ENCODE results near the gene RNF13. TPM values are rescaled to one million over a fixed set of nuclear protein-coding genes. Genes with fewer than 3 reads are reported as not detected.
A peak's percentile ranks its signal among the peaks of the same experiment; 100 is the strongest.
"Not testable (repeated sequence)": the region's sequence is repeated elsewhere in the genome, so short reads cannot be mapped to it uniquely, and the experiment has no call there.

RNF13 gene
- total RNA-seq, 4 donors from 2014 or later = 62.3 to 106 (median 91.1) TPM

GRCh38 chr3:149933008-149933407, 120.0 kb downstream of the RNF13 start:
- no peaks in the 10 kb centered on the region for H3K9me3 ChIP-seq
- peaks cover 0 to 15% (median 4%) of the 10 kb centered on the region in 3 donors for H3K4me1 ChIP-seq
- no peak overlapping the region for H3K4me3 ChIP-seq
- no CpG with 5 or more reads among the region's 1 CpG for WGBS, 2 donors (ENCODE audit: low coverage in 1 of 2)
- no peak for ATAC-seq
- H3K27me3 ChIP-seq = no peaks in the 10 kb centered on the region
- no peak for TF ChIP-seq EP300 (IDR thresholded peaks at IDR 0.05)
- no peak for TF ChIP-seq POLR2A (IDR thresholded peaks at IDR 0.05)
- no peak for TF ChIP-seq POLR2AphosphoS5 (IDR thresholded peaks at IDR 0.05)
- TF ChIP-seq, protein P1, sequence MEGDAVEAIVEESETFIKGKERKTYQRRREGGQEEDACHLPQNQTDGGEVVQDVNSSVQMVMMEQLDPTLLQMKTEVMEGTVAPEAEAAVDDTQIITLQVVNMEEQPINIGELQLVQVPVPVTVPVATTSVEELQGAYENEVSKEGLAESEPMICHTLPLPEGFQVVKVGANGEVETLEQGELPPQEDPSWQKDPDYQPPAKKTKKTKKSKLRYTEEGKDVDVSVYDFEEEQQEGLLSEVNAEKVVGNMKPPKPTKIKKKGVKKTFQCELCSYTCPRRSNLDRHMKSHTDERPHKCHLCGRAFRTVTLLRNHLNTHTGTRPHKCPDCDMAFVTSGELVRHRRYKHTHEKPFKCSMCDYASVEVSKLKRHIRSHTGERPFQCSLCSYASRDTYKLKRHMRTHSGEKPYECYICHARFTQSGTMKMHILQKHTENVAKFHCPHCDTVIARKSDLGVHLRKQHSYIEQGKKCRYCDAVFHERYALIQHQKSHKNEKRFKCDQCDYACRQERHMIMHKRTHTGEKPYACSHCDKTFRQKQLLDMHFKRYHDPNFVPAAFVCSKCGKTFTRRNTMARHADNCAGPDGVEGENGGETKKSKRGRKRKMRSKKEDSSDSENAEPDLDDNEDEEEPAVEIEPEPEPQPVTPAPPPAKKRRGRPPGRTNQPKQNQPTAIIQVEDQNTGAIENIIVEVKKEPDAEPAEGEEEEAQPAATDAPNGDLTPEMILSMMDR (IDR thresholded peaks at IDR 0.05) = no peak
- peaks cover 0 to 21% of the 10 kb centered on the region in 2 donors for H3K36me3 ChIP-seq
- H3K27ac ChIP-seq = no peak overlapping the region

- no peak for ATAC-seq
- Histone ChIP-seq H3K27ac (peak overlapping the region in 1 of 4 donors; percentile 5), H3K9me3 (no peaks in the 10 kb centered on the region), H3K36me3 (peaks cover 0 to 13% of the 10 kb centered on the region in 2 donors), H3K4me1 (peaks cover 0 to 19% (median 6%) of the 10 kb centered on the region in 3 donors), H3K4me3 (no peak overlapping the region), H3K27me3 (no peaks in the 10 kb centered on the region)
- TF ChIP-seq POLR2A (IDR thresholded peaks at IDR 0.05) = no peak
- TF ChIP-seq POLR2AphosphoS5 (IDR thresholded peaks at IDR 0.05) = no peak
- TF ChIP-seq, protein P1 (IDR thresholded peaks at IDR 0.05) = no peak
- no peak for TF ChIP-seq EP300 (IDR thresholded peaks at IDR 0.05)
Measured at GRCh38 chr3:149933858-149934257, 120.8 kb downstream of the RNF13 start.

DNA sequence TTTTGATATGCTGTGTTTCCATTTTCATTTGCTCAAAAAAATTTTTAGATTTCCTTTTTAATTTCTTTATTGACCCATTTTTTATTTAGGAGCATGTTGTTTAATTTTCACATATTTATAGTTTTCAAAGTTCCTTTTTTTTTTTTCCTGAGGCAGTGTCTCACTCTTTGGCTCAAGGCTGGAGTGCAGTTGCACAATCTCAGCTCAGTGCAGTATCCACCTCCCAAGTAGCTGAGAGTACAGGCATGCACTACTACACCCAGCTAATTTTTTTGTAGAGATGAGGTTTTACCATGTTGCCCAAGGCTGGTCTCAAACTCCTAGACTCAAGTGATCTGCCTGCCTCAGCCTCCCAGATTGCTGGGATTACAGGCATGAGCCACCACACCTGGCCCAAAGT, 121.5 kb downstream of the RNF13 start:
- Histone ChIP-seq H3K27ac (peak overlapping the region in 3 of 4 donors; percentile 19 to 44 (median 27)), H3K4me3 (no peak overlapping the region), H3K9me3 (no peaks in the 10 kb centered on the region), H3K4me1 (peaks cover 0 to 25% (median 6%) of the 10 kb centered on the region in 3 donors), H3K36me3 (peaks cover 0 to 7% of the 10 kb centered on the region in 2 donors), H3K27me3 (no peaks in the 10 kb centered on the region)
- peak; percentile 95 for ATAC-seq
- TF ChIP-seq POLR2A (IDR thresholded peaks at IDR 0.05) (no peak), POLR2AphosphoS5 (IDR thresholded peaks at IDR 0.05) (no peak), EP300 (IDR thresholded peaks at IDR 0.05) (no peak)
- TF ChIP-seq, protein P1 (IDR thresholded peaks at IDR 0.05) = no peak

- Histone ChIP-seq H3K4me1 (peaks cover 0 to 27% (median 6%) of the 10 kb centered on the region in 3 donors), H3K4me3 (no peak overlapping the region), H3K27me3 (no peaks in the 10 kb centered on the region), H3K36me3 (peaks cover 0 to 7% of the 10 kb centered on the region in 2 donors), H3K9me3 (no peaks in the 10 kb centered on the region), H3K27ac (no peak overlapping the region)
- no peak for TF ChIP-seq POLR2AphosphoS5 (IDR thresholded peaks at IDR 0.05)
- TF ChIP-seq, protein P1 (IDR thresholded peaks at IDR 0.05) = peak; percentile 26 to 75 (median 45)
- ATAC-seq = no peak
- 17% methylated on average over 4 of the region's 7 CpGs; no CpG with 5 or more reads in 1 of the 2 donors for WGBS, 2 donors (ENCODE audit: low coverage in 1 of 2)
Measured at GRCh38 chr3:149936812-149937230, 123.8 kb downstream of the RNF13 start.

GRCh38 chr3:149938392-149939055, 125.5 kb downstream of the RNF13 start:
- not testable (repeated sequence) for H3K9me3 ChIP-seq, H3K27ac ChIP-seq, ATAC-seq, H3K4me3 ChIP-seq, H3K27me3 ChIP-seq, H3K36me3 ChIP-seq
- H3K4me1 ChIP-seq = peaks cover 0 to 27% (median 6%) of the 10 kb centered on the region in 3 donors
- WGBS, 2 donors (ENCODE audit: low coverage in 1 of 2) = 82 to 89% methylated on average over 3 of the region's 3 CpGs
